Body of pancreas (tissue), 4 donors: ENCODE results near the gene PNKD. TPM values are rescaled to one million over a fixed set of nuclear protein-coding genes. Genes with fewer than 3 reads are reported as not detected.
A peak's percentile ranks its signal among the peaks of the same experiment; 100 is the strongest.

Experiments
- ATAC-seq: fragments of 150-250 bp; one replicate; pipeline ENCODE4 v1.9.1; 2016
- DNase-seq, 4 donors: peaks; one replicate each; pipeline ENCODE4 v3.0.0-alpha.2; 2019
- H3K27ac ChIP-seq, 4 donors: fragments of 200-600 bp; sonication (generic); 1 replicate in 3 of 4; 2 replicates in 1 of 4; pipeline versions ENCODE4 v1.5.1 to v1.6.1; 2016 to 2019; ENCODE audit warnings: mild to moderate bottlenecking in 1 of 4, mixed read lengths in 1 of 4, moderate library complexity in 1 of 4
- H3K27me3 ChIP-seq, 2 donors: fragments of 200-600 bp; sonication (generic); one replicate each; pipeline ENCODE4 v1.6.0; 2016; ENCODE audit warnings: mild to moderate bottlenecking in 1 of 2
- H3K36me3 ChIP-seq, 2 donors: fragments of 200-600 bp; sonication (generic); replicated peaks in 1 of 2; 2 replicates each; pipeline ENCODE4 v1.5.1; 2016; ENCODE audit warnings: low read depth in 2 of 2; ENCODE audit not compliant: insufficient read depth in 1 of 2
- H3K4me1 ChIP-seq: fragments of 200-600 bp; sonication (generic); one replicate; pipeline ENCODE4 v1.6.0; 2016
- H3K4me3 ChIP-seq, 2 donors: fragments of 200-600 bp; sonication (generic); 1 replicate in 1 of 2; 2 replicates in 1 of 2; pipeline ENCODE4 v1.5.1; 2016 to 2019
- H3K9me3 ChIP-seq, 3 donors: fragments of 200-600 bp; sonication (generic); 1 replicate in 2 of 3; 2 replicates in 1 of 3; pipeline ENCODE4 v1.5.1; 2016
- CTCF ChIP-seq, 7 experiments: fragments of 450-650 bp in 4 of 7; fragments of 200-600 bp in 3 of 7; sonication (generic) in 3 of 7; IDR thresholded peaks; one replicate each; pipeline ENCODE4 v1.5.1; 2016 to 2019; ENCODE audit warnings: antibody characterized with exemption in 7 of 7
- POLR2A ChIP-seq, 3 donors: fragments of 450-650 bp; IDR thresholded peaks; one replicate each; pipeline ENCODE4 v1.6.1; 2016; ENCODE audit warnings: antibody characterized with exemption in 3 of 3, mild to moderate bottlenecking in 2 of 3
- WGBS, 2 donors: methylation state at CpG; one replicate each; pipeline ENCODE4 v1.1.5; 2017; 5-methylcytosine and 5-hydroxymethylcytosine counted together
- intact Hi-C: fragments of 100-400 bp; cut with DNase I; formaldehyde crosslinking; loops from one replicate; pipeline ENCODE4 v1.15.1; 2023
- total RNA-seq, 2 donors: library from RNA; depleted of rRNA; stranded (reverse); fragments of >200 nt; gene quantifications; one replicate each; pipeline ENCODE4 v1.1.0, GENCODE V29; 2016

PNKD gene
- total RNA-seq, 2 donors from 2014 or later = 17.1 to 21.3 TPM

GRCh38 chr2:218374795-218375194 lies 104.5 kb downstream of the PNKD start:
- Histone ChIP-seq H3K27ac (no peak overlapping the region), H3K36me3 (no peaks in the 10 kb centered on the region), H3K4me3 (no peak overlapping the region), H3K4me1 (no peaks in the 10 kb centered on the region), H3K9me3 (no peaks in the 10 kb centered on the region), H3K27me3 (no peaks in the 10 kb centered on the region)
- no peak for ATAC-seq
- no peak for DNase-seq
- intact Hi-C loops = no loop called here
- 64 to 70% methylated on average over 4 of the region's 4 CpGs for WGBS, 2 donors
- TF ChIP-seq POLR2A (IDR thresholded peaks at IDR 0.05) (no peak), CTCF (IDR thresholded peaks at IDR 0.05) (no peak)

DNA sequence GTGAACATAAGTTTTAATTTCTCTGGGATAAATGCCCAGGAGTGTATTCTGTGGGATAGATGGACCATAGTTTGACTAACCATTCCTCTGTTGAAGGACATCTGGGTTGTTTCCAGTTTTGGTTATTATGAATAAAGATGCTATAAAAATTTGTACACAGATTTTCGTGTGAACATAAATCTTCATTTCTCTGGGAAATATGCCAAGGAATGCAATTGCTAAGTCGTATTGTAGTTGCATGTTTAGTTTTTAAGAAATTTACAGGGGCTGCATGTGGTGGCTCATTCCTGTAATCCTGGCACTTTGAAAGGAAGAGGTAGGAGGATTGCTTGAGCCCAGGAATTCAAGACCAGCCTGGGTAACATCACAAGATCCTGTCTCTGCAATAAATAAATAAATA lies 104.9 kb downstream of the PNKD start:
- H3K4me3 ChIP-seq = no peak overlapping the region
- no peak overlapping the region for H3K27ac ChIP-seq
- 46 to 55% methylated on average over 2 of the region's 2 CpGs for WGBS, 2 donors
- no peaks in the 10 kb centered on the region for H3K36me3 ChIP-seq
- H3K4me1 ChIP-seq = no peaks in the 10 kb centered on the region
- no peaks in the 10 kb centered on the region for H3K27me3 ChIP-seq
- H3K9me3 ChIP-seq = no peaks in the 10 kb centered on the region
- intact Hi-C loops = no loop called here
- ATAC-seq (no peak), DNase-seq (no peak)
- no peak for TF ChIP-seq CTCF (IDR thresholded peaks at IDR 0.05)
- TF ChIP-seq POLR2A (IDR thresholded peaks at IDR 0.05) = no peak

GRCh38 chr2:218378053-218378452 lies 107.7 kb downstream of the PNKD start:
- Histone ChIP-seq H3K36me3 (no peaks in the 10 kb centered on the region), H3K27ac (no peak overlapping the region), H3K4me3 (no peak overlapping the region), H3K27me3 (no peaks in the 10 kb centered on the region), H3K4me1 (no peaks in the 10 kb centered on the region), H3K9me3 (no peaks in the 10 kb centered on the region)
- intact Hi-C loops = no loop called here
- TF ChIP-seq CTCF (IDR thresholded peaks at IDR 0.05) = no peak
- TF ChIP-seq POLR2A (IDR thresholded peaks at IDR 0.05) = no peak
- WGBS, 2 donors = 83 to 84% methylated on average over 5 of the region's 5 CpGs
- ATAC-seq (no peak), DNase-seq (no peak)

- Histone ChIP-seq H3K27ac (peak within 1 kb of the TSS in 1 of 4 donors; percentile 65), H3K27me3 (no peaks in the 10 kb centered on the region), H3K4me1 (peaks cover 3% of the 10 kb centered on the region), H3K9me3 (no peaks in the 10 kb centered on the region), H3K36me3 (no peaks in the 10 kb centered on the region), H3K4me3 (no peak within 1 kb of the TSS)
- intact Hi-C loops = no loop called here
- TF ChIP-seq CTCF (IDR thresholded peaks at IDR 0.05) = no peak
- peak in 2 of 3 donors; percentile 20 to 79 for TF ChIP-seq POLR2A (IDR thresholded peaks at IDR 0.05)
- DNase-seq (peak in 1 of 4 donors; percentile 83), ATAC-seq (no peak)
- 81 to 87% methylated on average over 11 to 13 of the region's 13 CpGs for WGBS, 2 donors
These were observed 111.6 kb downstream of the PNKD start, which contains the start of gene SLC11A1 for GRCh38 chr2:218381916-218382366. TSS of gene SLC11A1 (plus strand) at chr2:218382273. CDS start at chr2:218382369, 96 bp downstream.

DNA sequence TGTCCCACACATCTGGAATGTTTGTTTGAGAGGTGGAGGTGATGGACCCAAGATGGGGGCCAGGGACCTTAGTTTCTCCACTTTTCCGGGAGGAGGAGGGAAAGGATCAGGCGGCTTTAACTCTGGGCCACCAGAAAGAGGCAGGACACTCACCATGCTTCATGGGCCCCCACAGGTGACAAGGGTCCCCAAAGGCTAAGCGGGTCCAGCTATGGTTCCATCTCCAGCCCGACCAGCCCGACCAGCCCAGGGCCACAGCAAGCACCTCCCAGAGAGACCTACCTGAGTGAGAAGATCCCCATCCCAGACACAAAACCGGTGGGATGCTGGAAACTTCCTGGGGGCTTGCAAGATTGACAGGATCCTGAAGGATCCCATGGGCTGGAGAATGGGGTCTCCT lies 112.5 kb downstream of the PNKD start:
- Histone ChIP-seq H3K4me1 (peaks cover 12% of the 10 kb centered on the region), H3K27ac (peak overlapping the region in 1 of 4 donors; percentile 65), H3K9me3 (no peaks in the 10 kb centered on the region), H3K27me3 (no peaks in the 10 kb centered on the region), H3K36me3 (no peaks in the 10 kb centered on the region), H3K4me3 (no peak overlapping the region)
- WGBS, 2 donors = 89% methylated on average over 2 to 6 of the region's 6 CpGs
- TF ChIP-seq CTCF (IDR thresholded peaks at IDR 0.05) = no peak
- TF ChIP-seq POLR2A (IDR thresholded peaks at IDR 0.05) = no peak
- no peak for DNase-seq
- ATAC-seq = no peak
- intact Hi-C loops = no loop called here
